ENCODE data around the gene NME1. TPM values are rescaled to one million over a fixed set of nuclear protein-coding genes. Genes with fewer than 3 reads are reported as not detected.

NME1 gene
- total and polyA plus RNA-seq, 9 of the 15 experiments (the other 6 are each of a cell fraction or from before 2014, with no cell fraction given): 449 to 1,588 (median 604) TPM

DNA sequence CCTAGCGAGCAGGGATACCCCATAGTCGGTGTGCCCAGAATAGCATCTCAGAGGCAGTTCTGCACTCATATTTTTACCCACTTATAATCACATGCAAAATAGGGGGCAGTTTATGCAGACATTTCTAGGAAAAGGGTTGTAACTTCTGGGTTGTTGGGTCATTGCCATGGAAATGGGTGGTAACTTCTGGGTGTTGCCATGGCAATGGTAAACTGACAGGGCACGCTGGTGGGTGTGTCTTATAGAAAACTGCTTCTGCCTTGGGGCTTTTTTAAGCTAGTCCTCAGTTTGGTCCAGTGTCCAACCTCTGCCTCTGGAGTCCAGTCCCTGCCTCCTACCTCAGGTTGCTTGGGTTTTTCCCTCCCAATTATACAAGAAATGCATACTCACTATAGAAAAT, 25.3 kb upstream of the NME1 start (continued):
- no peak for TF ChIP-seq SNIP1 (IDR thresholded peaks at IDR 0.05; ENCODE audit: low read depth)
- TF ChIP-seq, protein P1, sequence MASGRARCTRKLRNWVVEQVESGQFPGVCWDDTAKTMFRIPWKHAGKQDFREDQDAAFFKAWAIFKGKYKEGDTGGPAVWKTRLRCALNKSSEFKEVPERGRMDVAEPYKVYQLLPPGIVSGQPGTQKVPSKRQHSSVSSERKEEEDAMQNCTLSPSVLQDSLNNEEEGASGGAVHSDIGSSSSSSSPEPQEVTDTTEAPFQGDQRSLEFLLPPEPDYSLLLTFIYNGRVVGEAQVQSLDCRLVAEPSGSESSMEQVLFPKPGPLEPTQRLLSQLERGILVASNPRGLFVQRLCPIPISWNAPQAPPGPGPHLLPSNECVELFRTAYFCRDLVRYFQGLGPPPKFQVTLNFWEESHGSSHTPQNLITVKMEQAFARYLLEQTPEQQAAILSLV (tag; IDR thresholded peaks at IDR 0.05): no peak
- TF ChIP-seq L3MBTL2 (IDR thresholded peaks at IDR 0.05): no peak
- no peak for TF ChIP-seq RBM39 (optimal IDR thresholded peaks at IDR 0.05; ENCODE audit: low read depth, low read length)
- TF ChIP-seq ZNF57 (CRISPR knock-in tag; IDR thresholded peaks at IDR 0.05): no peak
- no peak for TF ChIP-seq NCOA4 (IDR thresholded peaks at IDR 0.05; ENCODE audit: partially characterized antibody)
- TF ChIP-seq, protein P2, sequence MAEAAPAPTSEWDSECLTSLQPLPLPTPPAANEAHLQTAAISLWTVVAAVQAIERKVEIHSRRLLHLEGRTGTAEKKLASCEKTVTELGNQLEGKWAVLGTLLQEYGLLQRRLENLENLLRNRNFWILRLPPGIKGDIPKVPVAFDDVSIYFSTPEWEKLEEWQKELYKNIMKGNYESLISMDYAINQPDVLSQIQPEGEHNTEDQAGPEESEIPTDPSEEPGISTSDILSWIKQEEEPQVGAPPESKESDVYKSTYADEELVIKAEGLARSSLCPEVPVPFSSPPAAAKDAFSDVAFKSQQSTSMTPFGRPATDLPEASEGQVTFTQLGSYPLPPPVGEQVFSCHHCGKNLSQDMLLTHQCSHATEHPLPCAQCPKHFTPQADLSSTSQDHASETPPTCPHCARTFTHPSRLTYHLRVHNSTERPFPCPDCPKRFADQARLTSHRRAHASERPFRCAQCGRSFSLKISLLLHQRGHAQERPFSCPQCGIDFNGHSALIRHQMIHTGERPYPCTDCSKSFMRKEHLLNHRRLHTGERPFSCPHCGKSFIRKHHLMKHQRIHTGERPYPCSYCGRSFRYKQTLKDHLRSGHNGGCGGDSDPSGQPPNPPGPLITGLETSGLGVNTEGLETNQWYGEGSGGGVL (CRISPR knock-in tag; IDR thresholded peaks at IDR 0.05): no peak
- no peak for TF ChIP-seq ETV5 (CRISPR knock-in tag; IDR thresholded peaks at IDR 0.05; ENCODE audit: low read depth)
- peak; percentile 83 for TF ChIP-seq FOXJ3 (CRISPR knock-in tag; IDR thresholded peaks at IDR 0.05)
- TF ChIP-seq STAT5A (IDR thresholded peaks at IDR 0.05; ENCODE audit: borderline replicate concordance, low read length): peak; percentile 87
- no peak for TF ChIP-seq CBFA2T3 (IDR thresholded peaks at IDR 0.05)
- TF ChIP-seq ZSCAN29 (IDR thresholded peaks at IDR 0.05): no peak
- no peak for TF ChIP-seq ZNF830 (CRISPR knock-in tag; IDR thresholded peaks at IDR 0.05)
- no peak for TF ChIP-seq BRD9 (IDR thresholded peaks at IDR 0.05; ENCODE audit: low read depth, partially characterized antibody)
- no peak for TF ChIP-seq HOXB6 (CRISPR knock-in tag; IDR thresholded peaks at IDR 0.05; ENCODE audit: borderline replicate concordance)
- TF ChIP-seq, protein P3, sequence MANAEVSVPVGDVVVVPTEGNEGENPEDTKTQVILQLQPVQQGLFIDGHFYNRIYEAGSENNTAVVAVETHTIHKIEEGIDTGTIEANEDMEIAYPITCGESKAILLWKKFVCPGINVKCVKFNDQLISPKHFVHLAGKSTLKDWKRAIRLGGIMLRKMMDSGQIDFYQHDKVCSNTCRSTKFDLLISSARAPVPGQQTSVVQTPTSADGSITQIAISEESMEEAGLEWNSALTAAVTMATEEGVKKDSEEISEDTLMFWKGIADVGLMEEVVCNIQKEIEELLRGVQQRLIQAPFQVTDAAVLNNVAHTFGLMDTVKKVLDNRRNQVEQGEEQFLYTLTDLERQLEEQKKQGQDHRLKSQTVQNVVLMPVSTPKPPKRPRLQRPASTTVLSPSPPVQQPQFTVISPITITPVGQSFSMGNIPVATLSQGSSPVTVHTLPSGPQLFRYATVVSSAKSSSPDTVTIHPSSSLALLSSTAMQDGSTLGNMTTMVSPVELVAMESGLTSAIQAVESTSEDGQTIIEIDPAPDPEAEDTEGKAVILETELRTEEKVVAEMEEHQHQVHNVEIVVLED (CRISPR knock-in tag; IDR thresholded peaks at IDR 0.05): no peak
- TF ChIP-seq, protein P4, sequence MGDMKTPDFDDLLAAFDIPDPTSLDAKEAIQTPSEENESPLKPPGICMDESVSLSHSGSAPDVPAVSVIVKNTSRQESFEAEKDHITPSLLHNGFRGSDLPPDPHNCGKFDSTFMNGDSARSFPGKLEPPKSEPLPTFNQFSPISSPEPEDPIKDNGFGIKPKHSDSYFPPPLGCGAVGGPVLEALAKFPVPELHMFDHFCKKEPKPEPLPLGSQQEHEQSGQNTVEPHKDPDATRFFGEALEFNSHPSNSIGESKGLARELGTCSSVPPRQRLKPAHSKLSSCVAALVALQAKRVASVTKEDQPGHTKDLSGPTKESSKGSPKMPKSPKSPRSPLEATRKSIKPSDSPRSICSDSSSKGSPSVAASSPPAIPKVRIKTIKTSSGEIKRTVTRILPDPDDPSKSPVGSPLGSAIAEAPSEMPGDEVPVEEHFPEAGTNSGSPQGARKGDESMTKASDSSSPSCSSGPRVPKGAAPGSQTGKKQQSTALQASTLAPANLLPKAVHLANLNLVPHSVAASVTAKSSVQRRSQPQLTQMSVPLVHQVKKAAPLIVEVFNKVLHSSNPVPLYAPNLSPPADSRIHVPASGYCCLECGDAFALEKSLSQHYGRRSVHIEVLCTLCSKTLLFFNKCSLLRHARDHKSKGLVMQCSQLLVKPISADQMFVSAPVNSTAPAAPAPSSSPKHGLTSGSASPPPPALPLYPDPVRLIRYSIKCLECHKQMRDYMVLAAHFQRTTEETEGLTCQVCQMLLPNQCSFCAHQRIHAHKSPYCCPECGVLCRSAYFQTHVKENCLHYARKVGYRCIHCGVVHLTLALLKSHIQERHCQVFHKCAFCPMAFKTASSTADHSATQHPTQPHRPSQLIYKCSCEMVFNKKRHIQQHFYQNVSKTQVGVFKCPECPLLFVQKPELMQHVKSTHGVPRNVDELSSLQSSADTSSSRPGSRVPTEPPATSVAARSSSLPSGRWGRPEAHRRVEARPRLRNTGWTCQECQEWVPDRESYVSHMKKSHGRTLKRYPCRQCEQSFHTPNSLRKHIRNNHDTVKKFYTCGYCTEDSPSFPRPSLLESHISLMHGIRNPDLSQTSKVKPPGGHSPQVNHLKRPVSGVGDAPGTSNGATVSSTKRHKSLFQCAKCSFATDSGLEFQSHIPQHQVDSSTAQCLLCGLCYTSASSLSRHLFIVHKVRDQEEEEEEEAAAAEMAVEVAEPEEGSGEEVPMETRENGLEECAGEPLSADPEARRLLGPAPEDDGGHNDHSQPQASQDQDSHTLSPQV (IDR thresholded peaks at IDR 0.05): no peak
- TF ChIP-seq, protein P5, sequence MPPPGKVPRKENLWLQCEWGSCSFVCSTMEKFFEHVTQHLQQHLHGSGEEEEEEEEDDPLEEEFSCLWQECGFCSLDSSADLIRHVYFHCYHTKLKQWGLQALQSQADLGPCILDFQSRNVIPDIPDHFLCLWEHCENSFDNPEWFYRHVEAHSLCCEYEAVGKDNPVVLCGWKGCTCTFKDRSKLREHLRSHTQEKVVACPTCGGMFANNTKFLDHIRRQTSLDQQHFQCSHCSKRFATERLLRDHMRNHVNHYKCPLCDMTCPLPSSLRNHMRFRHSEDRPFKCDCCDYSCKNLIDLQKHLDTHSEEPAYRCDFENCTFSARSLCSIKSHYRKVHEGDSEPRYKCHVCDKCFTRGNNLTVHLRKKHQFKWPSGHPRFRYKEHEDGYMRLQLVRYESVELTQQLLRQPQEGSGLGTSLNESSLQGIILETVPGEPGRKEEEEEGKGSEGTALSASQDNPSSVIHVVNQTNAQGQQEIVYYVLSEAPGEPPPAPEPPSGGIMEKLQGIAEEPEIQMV (tag; conservative IDR thresholded peaks at IDR 0.05; ENCODE audit: low read depth): peak; percentile 92
- no peak for TF ChIP-seq STAG1 (CRISPR knock-in tag; IDR thresholded peaks at IDR 0.05; ENCODE audit: borderline replicate concordance)
- TF ChIP-seq CSDE1 (IDR thresholded peaks at IDR 0.05): peak in 1 of 2 experiments; percentile 92; a peak in 2 of 4 replicates
- TF ChIP-seq HNRNPUL1 (IDR thresholded peaks at IDR 0.05; ENCODE audit: low read length): no peak

Data from K562 (cell line).